Breast epithelium (tissue), 4 donors: ENCODE data around the gene ACOXL. TPM values are rescaled to one million over a fixed set of nuclear protein-coding genes. Genes with fewer than 3 reads are reported as not detected.

Source experiments
- DNase-seq, 2 donors: peaks; one replicate each; pipeline ENCODE4 v3.0.0-alpha.2; 2019; ENCODE audit warnings: low spot score in 2 of 2
- H3K27ac ChIP-seq, 2 donors: fragments of 200-600 bp; sonication (generic) in 1 of 2; one replicate each; pipeline ENCODE4 v1.5.1; 2016 to 2019; ENCODE audit warnings: mild to moderate bottlenecking in 1 of 2
- H3K27me3 ChIP-seq, 2 donors: fragments of 200-600 bp; sonication (generic) in 1 of 2; one replicate each; pipeline versions ENCODE4 v1.5.1 to v1.6.0; 2017 to 2019; ENCODE audit warnings: control low read depth in 1 of 2, mild to moderate bottlenecking in 1 of 2
- H3K36me3 ChIP-seq: fragments of 200-600 bp; one replicate; pipeline ENCODE4 v1.5.1; 2019
- H3K4me1 ChIP-seq, 2 donors: fragments of 200-600 bp; sonication (generic); one replicate each; pipeline ENCODE4 v1.5.1; 2016 to 2019; ENCODE audit warnings: control low read depth in 1 of 2
- H3K4me3 ChIP-seq, 3 donors: fragments of 200-600 bp; sonication (generic); 1 replicate in 2 of 3; 2 replicates in 1 of 3; pipeline ENCODE4 v1.5.1; 2016 to 2019; ENCODE audit warnings: mild to moderate bottlenecking in 3 of 3, moderate library complexity in 2 of 3
- H3K9me3 ChIP-seq, 2 donors: fragments of 200-600 bp; sonication (generic) in 1 of 2; one replicate each; pipeline ENCODE4 v1.5.1; 2016 to 2019; ENCODE audit warnings: control low read depth in 1 of 2
- CTCF ChIP-seq, 3 donors: fragments of 450-650 bp; IDR thresholded peaks; one replicate each; pipeline ENCODE4 v1.5.1; 2016 to 2017; ENCODE audit warnings: antibody characterized with exemption in 3 of 3, mild to moderate bottlenecking in 3 of 3, moderate library complexity in 3 of 3
- POLR2A ChIP-seq: fragments of 450-650 bp; IDR thresholded peaks from one replicate; pipeline ENCODE4 v1.6.1; 2016; ENCODE audit warnings: antibody characterized with exemption, mild to moderate bottlenecking, moderate library complexity
- POLR2AphosphoS5 ChIP-seq, 3 donors: sonication (generic); formaldehyde crosslinking; IDR thresholded peaks; one replicate each; pipeline ENCODE4 v1.6.1; 2017; ENCODE audit warnings: antibody characterized with exemption in 3 of 3
- intact Hi-C: fragments of 100-400 bp; cut with DNase I; formaldehyde crosslinking; loops from one replicate; pipeline ENCODE4 v1.15.1; 2023; ENCODE audit warnings: low total_unique reads
- total RNA-seq, 3 donors: library from RNA; depleted of rRNA; stranded (reverse); fragments of >200 nt; gene quantifications; one replicate each; pipeline ENCODE4 v1.1.0, GENCODE V29; 2016

ACOXL gene
- total RNA-seq, 3 donors from 2014 or later: not detected

- no peaks in the 10 kb centered on the region for H3K9me3 ChIP-seq
- H3K4me1 ChIP-seq: no peaks in the 10 kb centered on the region
- no peak for TF ChIP-seq POLR2AphosphoS5 (IDR thresholded peaks at IDR 0.05)
- H3K27me3 ChIP-seq: no peaks in the 10 kb centered on the region
- intact Hi-C loops: no loop called here
- peak overlapping the region; percentile 50 to 54 for H3K27ac ChIP-seq
- peak in 1 of 2 donors; percentile 32 for DNase-seq
- no peaks in the 10 kb centered on the region for H3K36me3 ChIP-seq
- peak overlapping the region; percentile 40 to 90 (median 82) for H3K4me3 ChIP-seq
These were observed 385.5 kb downstream of the ACOXL start for GRCh38 chr2:111117598-111118480.

DNA sequence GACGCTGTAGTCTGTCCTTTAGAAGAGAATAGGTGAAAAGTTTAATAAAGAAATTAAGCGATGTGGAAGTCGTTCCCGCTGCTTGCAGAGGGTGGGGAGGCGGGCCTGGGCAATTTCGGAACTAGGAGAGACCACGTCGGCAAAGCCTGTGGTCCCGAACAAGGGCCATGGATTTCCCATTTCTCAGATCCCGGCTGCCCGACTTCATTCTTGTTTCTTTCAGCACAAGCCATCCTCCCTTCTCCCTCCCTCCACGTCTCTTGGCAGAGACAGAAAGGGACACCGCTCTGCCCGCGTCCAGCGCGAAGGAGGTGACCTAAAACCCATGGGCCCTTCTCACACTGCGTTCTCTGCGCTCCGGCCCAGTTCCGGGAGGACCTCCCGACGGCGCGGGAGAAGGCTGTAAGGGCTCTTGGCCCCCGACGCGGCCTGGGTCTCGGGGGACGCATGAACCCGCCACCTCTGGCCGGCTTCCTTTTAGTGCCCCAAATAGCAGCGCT is 386.2 kb downstream of the ACOXL start:
- Histone ChIP-seq H3K9me3 (no peaks in the 10 kb centered on the region), H3K4me1 (no peaks in the 10 kb centered on the region), H3K4me3 (peak overlapping the region; percentile 20 to 90 (median 82)), H3K36me3 (no peaks in the 10 kb centered on the region), H3K27ac (peak overlapping the region in 1 of 2 donors; percentile 50), H3K27me3 (no peaks in the 10 kb centered on the region)
- TF ChIP-seq POLR2A (no peak), CTCF (IDR thresholded peaks at IDR 0.05) (no peak), POLR2AphosphoS5 (IDR thresholded peaks at IDR 0.05) (no peak)
- intact Hi-C loops: no loop called here
- no peak for DNase-seq

GRCh38 chr2:111118981-111119821 is 386.8 kb downstream of the ACOXL start:
- DNase-seq: no peak
- intact Hi-C loops: no loop called here
- H3K4me1 ChIP-seq: peaks cover 0 to 3% of the 10 kb centered on the region in 2 donors

GRCh38 chr2:111119822-111120252 is 387.5 kb downstream of the ACOXL start:
- intact Hi-C loops: no loop called here
- Histone ChIP-seq H3K9me3 (no peaks in the 10 kb centered on the region), H3K27ac (peak overlapping the region; percentile 95 to 96), H3K4me3 (peak overlapping the region; percentile 82 to 90 (median 90)), H3K36me3 (no peaks in the 10 kb centered on the region), H3K4me1 (peaks cover 0 to 3% of the 10 kb centered on the region in 2 donors), H3K27me3 (no peaks in the 10 kb centered on the region)
- no peak for DNase-seq
- TF ChIP-seq POLR2AphosphoS5 (IDR thresholded peaks at IDR 0.05) (no peak), CTCF (IDR thresholded peaks at IDR 0.05) (no peak), POLR2A (no peak)

More at GRCh38 chr2:111118981-111119821, 386.8 kb downstream of the ACOXL start:
- TF ChIP-seq POLR2AphosphoS5 (IDR thresholded peaks at IDR 0.05) (no peak), CTCF (IDR thresholded peaks at IDR 0.05) (no peak), POLR2A (no peak)
- Histone ChIP-seq H3K4me3 (peak overlapping the region; percentile 20 to 90 (median 82)), H3K27ac (no peak overlapping the region), H3K9me3 (no peaks in the 10 kb centered on the region), H3K36me3 (no peaks in the 10 kb centered on the region), H3K27me3 (no peaks in the 10 kb centered on the region)

DNA sequence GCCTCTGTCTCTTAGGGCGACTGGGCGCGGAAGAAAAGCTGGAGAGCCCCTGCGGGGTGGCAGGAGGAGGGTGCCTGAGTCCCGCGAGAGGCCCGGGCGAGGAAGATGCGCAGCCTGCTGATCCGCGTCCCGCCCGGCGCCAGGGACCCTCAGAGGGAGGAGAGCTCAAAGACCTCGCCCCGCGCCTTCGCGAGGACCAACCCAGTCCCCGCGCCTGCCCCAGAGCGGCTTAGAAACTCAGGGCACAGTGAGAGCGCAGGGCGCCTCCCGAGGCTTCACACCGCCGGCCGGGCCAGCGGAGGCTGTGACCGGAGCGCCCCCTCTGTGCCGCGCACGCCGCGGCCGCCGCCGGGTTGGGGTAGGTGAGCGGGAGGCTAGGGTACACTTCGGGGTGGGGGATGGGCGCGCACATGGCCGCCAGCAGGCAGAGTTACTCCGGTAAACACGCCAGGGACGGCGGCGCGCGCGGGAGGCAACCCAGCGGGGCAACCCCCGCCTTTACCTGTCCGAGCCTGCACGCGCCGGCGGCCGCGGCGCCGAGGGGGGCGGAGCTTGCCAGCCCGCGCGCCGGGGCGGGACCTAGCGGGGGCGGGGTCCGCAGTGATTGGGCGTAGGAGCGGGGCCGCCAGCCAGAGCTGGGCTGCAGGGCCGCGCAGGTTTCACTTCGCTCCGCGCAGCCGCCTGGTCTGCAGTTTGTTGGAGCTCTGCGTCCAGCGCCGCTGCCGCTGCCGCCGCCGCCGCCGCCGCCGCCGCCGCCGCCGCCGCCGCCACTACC is 388.1 kb downstream of the ACOXL start, which contains the start of gene BCL2L11:
Gene BCL2L11 (plus strand): TSS at position 662 of the 775 bp plus-strand sequence. CDS start 2,832 bp downstream, outside the sequence.
- Histone ChIP-seq H3K27me3 (no peaks in the 10 kb centered on the region), H3K36me3 (no peaks in the 10 kb centered on the region), H3K4me3 (peak within 1 kb of the TSS; percentile 82 to 90 (median 90)), H3K27ac (peak within 1 kb of the TSS; percentile 95 to 96), H3K9me3 (no peaks in the 10 kb centered on the region), H3K4me1 (peaks cover 0 to 3% of the 10 kb centered on the region in 2 donors)
- intact Hi-C loops: no loop called here
- DNase-seq: peak; percentile 93 to 96
- TF ChIP-seq POLR2AphosphoS5 (IDR thresholded peaks at IDR 0.05): peak in 1 of 3 donors; percentile 69
- no peak for TF ChIP-seq CTCF (IDR thresholded peaks at IDR 0.05)
